ENCODE results near the gene CATSPERD. TPM values are rescaled to one million over a fixed set of nuclear protein-coding genes. Genes with fewer than 3 reads are reported as not detected.
"Not testable (repeated sequence)": the region's sequence is repeated elsewhere in the genome, so short reads cannot be mapped to it uniquely, and the experiment has no call there.

The CATSPERD gene
- total and polyA plus RNA-seq, 9 donors, result 0.67 to 4.5 TPM; not detected in 7

- no peak for DNase-seq
- no peaks in the 10 kb centered on the region for H3K4me1 ChIP-seq (ENCODE audit: insufficient read depth)
- no peaks in the 10 kb centered on the region for H3K36me3 ChIP-seq
- H3K27ac ChIP-seq, result no peak overlapping the region
- 91 to 95% (median 92%) methylated on average over 4 of the region's 4 CpGs for WGBS, 3 donors
- TF ChIP-seq EP300 (IDR thresholded peaks at IDR 0.05), result no peak
- no peak for TF ChIP-seq CTCF (IDR thresholded peaks at IDR 0.05)
- no peak for TF ChIP-seq POLR2A (IDR thresholded peaks at IDR 0.05)
- peaks cover 0 to 4% of the 10 kb centered on the region in 2 donors for H3K9me3 ChIP-seq
- no peaks in the 10 kb centered on the region for H3K27me3 ChIP-seq
- intact Hi-C loops (cut with DNase I), result no loop called here
- H3K4me3 ChIP-seq, result no peak overlapping the region
Measured at GRCh38 chr19:5727453-5728050, 7.1 kb downstream of the CATSPERD start.

GRCh38 chr19:5733172-5733571, 12.7 kb downstream of the CATSPERD start:
- H3K27me3 ChIP-seq; H3K27ac ChIP-seq; H3K4me3 ChIP-seq; H3K36me3 ChIP-seq; DNase-seq; H3K9me3 ChIP-seq; intact Hi-C loops (cut with DNase I); H3K4me1 ChIP-seq (ENCODE audit: insufficient read depth): not testable (repeated sequence)
- WGBS, 3 donors, result 79 to 92% (median 84%) methylated on average over 2 of the region's 2 CpGs

- Histone ChIP-seq H3K4me1 (ENCODE audit: insufficient read depth) (no peaks in the 10 kb centered on the region), H3K4me3 (no peak overlapping the region), H3K36me3 (no peaks in the 10 kb centered on the region), H3K27me3 (no peaks in the 10 kb centered on the region), H3K27ac (no peak overlapping the region), H3K9me3 (no peaks in the 10 kb centered on the region)
- intact Hi-C loops (cut with DNase I), result no loop called here
- WGBS, 3 donors, result 72 to 77% (median 76%) methylated on average over 8 of the region's 8 CpGs
- TF ChIP-seq CTCF (IDR thresholded peaks at IDR 0.05) (no peak), EP300 (IDR thresholded peaks at IDR 0.05) (no peak), POLR2A (IDR thresholded peaks at IDR 0.05) (no peak)
- no peak for DNase-seq
Measured at GRCh38 chr19:5738423-5738822, 18.0 kb downstream of the CATSPERD start.

GRCh38 chr19:5742051-5742450, 21.6 kb downstream of the CATSPERD start:
- intact Hi-C loops (cut with DNase I), result no loop called here
- TF ChIP-seq CTCF (IDR thresholded peaks at IDR 0.05) (no peak), POLR2A (IDR thresholded peaks at IDR 0.05) (no peak), EP300 (IDR thresholded peaks at IDR 0.05) (no peak)
- Histone ChIP-seq H3K4me1 (ENCODE audit: insufficient read depth) (no peaks in the 10 kb centered on the region), H3K27ac (no peak overlapping the region), H3K27me3 (no peaks in the 10 kb centered on the region), H3K4me3 (no peak overlapping the region), H3K9me3 (no peaks in the 10 kb centered on the region), H3K36me3 (no peaks in the 10 kb centered on the region)
- 81 to 88% (median 83%) methylated on average over 19 of the region's 19 CpGs for WGBS, 3 donors
- DNase-seq, result no peak

GRCh38 chr19:5743630-5744029, 23.2 kb downstream of the CATSPERD start:
- intact Hi-C loops (cut with DNase I), result no loop called here
- no peak overlapping the region for H3K4me3 ChIP-seq
- H3K4me1 ChIP-seq (ENCODE audit: insufficient read depth), result no peaks in the 10 kb centered on the region
- TF ChIP-seq EP300 (IDR thresholded peaks at IDR 0.05) (no peak), POLR2A (IDR thresholded peaks at IDR 0.05) (no peak), CTCF (IDR thresholded peaks at IDR 0.05) (no peak)
- H3K9me3 ChIP-seq, result no peaks in the 10 kb centered on the region
- no peak for DNase-seq
- H3K27me3 ChIP-seq, result no peaks in the 10 kb centered on the region
- no peak overlapping the region for H3K27ac ChIP-seq
- H3K36me3 ChIP-seq, result no peaks in the 10 kb centered on the region

- H3K9me3 ChIP-seq; DNase-seq; H3K36me3 ChIP-seq; H3K27me3 ChIP-seq; H3K4me3 ChIP-seq; intact Hi-C loops (cut with DNase I); H3K27ac ChIP-seq; H3K4me1 ChIP-seq (ENCODE audit: insufficient read depth): not testable (repeated sequence)
- 71 to 81% (median 76%) methylated on average over 10 of the region's 10 CpGs for WGBS, 3 donors
Measured at GRCh38 chr19:5744999-5745398, 24.6 kb downstream of the CATSPERD start.

GRCh38 chr19:5748920-5749319, 28.5 kb downstream of the CATSPERD start:
- H3K4me3 ChIP-seq; H3K4me1 ChIP-seq (ENCODE audit: insufficient read depth); intact Hi-C loops (cut with DNase I); H3K27me3 ChIP-seq; H3K9me3 ChIP-seq; DNase-seq; H3K36me3 ChIP-seq; H3K27ac ChIP-seq: not testable (repeated sequence)
- WGBS, 3 donors, result 6 to 22% (median 12%) methylated on average over 6 of the region's 6 CpGs

Data from ovary (tissue), 9 donors.